ENCODE data around the gene CDHR3. TPM values are rescaled to one million over a fixed set of nuclear protein-coding genes. Genes with fewer than 3 reads are reported as not detected.

Gene CDHR3
- total and polyA plus RNA-seq, 2 donors (not counting 3 experiments of a cell fraction or from before 2014, with no cell fraction given) = 0.46 to 2.3 TPM

DNA sequence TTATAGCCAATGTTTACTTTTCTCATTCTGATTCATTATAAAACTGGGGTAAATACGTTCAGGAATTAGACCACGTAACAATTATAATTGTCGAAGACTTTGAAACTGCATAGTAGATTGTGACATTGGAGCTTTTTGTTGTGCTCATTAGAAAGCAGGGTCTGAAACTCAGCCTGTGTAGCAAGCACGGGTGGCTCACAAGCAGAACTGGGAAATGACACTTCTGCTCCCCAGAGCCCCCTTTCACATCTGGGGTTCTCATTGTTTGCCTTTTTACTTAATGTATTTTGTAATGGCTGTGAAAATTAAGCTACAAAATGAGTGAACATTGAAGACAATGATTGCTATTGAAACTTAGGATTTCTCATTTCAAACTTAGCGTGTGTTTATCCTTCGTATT is 72.9 kb downstream of the CDHR3 start:
- Histone ChIP-seq H3K27ac (ENCODE audit: insufficient read depth, low read depth, low read length) (no peak overlapping the region), H3K9me1 (replicated peaks; ENCODE audit: control insufficient read depth, extremely low read depth, insufficient read depth, low read length) (no peaks in the 10 kb centered on the region), H4K20me1 (replicated peaks; ENCODE audit: control insufficient read depth, extremely low read depth, insufficient read depth, low read length) (no peaks in the 10 kb centered on the region), H3K4me1 (ENCODE audit: control insufficient read depth, extremely low read depth, insufficient read depth, low read length) (no peaks in the 10 kb centered on the region), H3K4me3 (replicated peaks in 1 of 3; ENCODE audit: insufficient read depth in 1 of 3, low read depth in 1 of 3, low read length in 3 of 3) (no peak overlapping the region), H2AFZ (ENCODE audit: low read depth, low read length) (no peak overlapping the region), H3K79me2 (ENCODE audit: control insufficient read depth, insufficient read depth, low read length) (no peaks in the 10 kb centered on the region), H3K36me3 (ENCODE audit: control insufficient read depth in 2 of 2, extremely low read depth in 1 of 2, insufficient read depth in 2 of 2, low read length in 2 of 2) (no peaks in the 10 kb centered on the region), H3K27me3 (ENCODE audit: control insufficient read depth in 2 of 2, insufficient read depth in 2 of 2, low read length in 2 of 2) (peaks cover 10 to 23% of the 10 kb centered on the region in 2 experiments), H3K9ac (replicated peaks; ENCODE audit: extremely low read depth, insufficient read depth, low read length) (no peak overlapping the region), H3K4me2 (ENCODE audit: insufficient read depth, low read length) (no peak overlapping the region), H3K9me3 (replicated peaks; ENCODE audit: control insufficient read depth, insufficient read depth, low read length) (no peaks in the 10 kb centered on the region)
- DNase-seq (ENCODE audit: low read depth, low spot score) = no peak
- no peak for TF ChIP-seq MYC (IDR thresholded peaks at IDR 0.05; ENCODE audit: low read depth, low read length)
- TF ChIP-seq JUN (IDR thresholded peaks at IDR 0.05; ENCODE audit: borderline replicate concordance, insufficient read depth, insufficient read length, low read depth) = no peak
- TF ChIP-seq EZH2 (IDR thresholded peaks at IDR 0.05; ENCODE audit: borderline replicate concordance, low read depth, low read length, severe bottlenecking) = no peak
- no peak for TF ChIP-seq FOS (IDR thresholded peaks at IDR 0.05; ENCODE audit: borderline replicate concordance, insufficient read depth, low read length)
- no peak for TF ChIP-seq POLR2A (IDR thresholded peaks at IDR 0.05; ENCODE audit: low read depth, low read length)
- TF ChIP-seq, protein P1, sequence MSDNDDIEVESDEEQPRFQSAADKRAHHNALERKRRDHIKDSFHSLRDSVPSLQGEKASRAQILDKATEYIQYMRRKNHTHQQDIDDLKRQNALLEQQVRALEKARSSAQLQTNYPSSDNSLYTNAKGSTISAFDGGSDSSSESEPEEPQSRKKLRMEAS (IDR thresholded peaks at IDR 0.05; ENCODE audit: insufficient read depth, insufficient read length) = no peak
- TF ChIP-seq, protein P2, sequence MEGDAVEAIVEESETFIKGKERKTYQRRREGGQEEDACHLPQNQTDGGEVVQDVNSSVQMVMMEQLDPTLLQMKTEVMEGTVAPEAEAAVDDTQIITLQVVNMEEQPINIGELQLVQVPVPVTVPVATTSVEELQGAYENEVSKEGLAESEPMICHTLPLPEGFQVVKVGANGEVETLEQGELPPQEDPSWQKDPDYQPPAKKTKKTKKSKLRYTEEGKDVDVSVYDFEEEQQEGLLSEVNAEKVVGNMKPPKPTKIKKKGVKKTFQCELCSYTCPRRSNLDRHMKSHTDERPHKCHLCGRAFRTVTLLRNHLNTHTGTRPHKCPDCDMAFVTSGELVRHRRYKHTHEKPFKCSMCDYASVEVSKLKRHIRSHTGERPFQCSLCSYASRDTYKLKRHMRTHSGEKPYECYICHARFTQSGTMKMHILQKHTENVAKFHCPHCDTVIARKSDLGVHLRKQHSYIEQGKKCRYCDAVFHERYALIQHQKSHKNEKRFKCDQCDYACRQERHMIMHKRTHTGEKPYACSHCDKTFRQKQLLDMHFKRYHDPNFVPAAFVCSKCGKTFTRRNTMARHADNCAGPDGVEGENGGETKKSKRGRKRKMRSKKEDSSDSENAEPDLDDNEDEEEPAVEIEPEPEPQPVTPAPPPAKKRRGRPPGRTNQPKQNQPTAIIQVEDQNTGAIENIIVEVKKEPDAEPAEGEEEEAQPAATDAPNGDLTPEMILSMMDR (IDR thresholded peaks at IDR 0.05; ENCODE audit: extremely low read depth in 1 of 2, insufficient read depth in 1 of 2, low read depth in 1 of 2, low read length in 2 of 2) = no peak
- TF ChIP-seq POLR2AphosphoS5 (IDR thresholded peaks at IDR 0.05; ENCODE audit: insufficient read depth, low read depth, low read length) = no peak
- no peak for TF ChIP-seq GATA2 (IDR thresholded peaks at IDR 0.05; ENCODE audit: insufficient read depth, insufficient read length, low read depth, low read length)
- POLR2A ChIA-PET = no interaction called here
- no peak for FAIRE-seq
- CTCF ChIA-PET = interaction anchor here (0.6 to 1.5 kb wide), 5 partner anchors 8 to 381 kb away, joined by 3 to 5 read pairs (median 3); no protein-coding TSS in a partner anchor
- dilution Hi-C loops (cut with MboI; ENCODE audit: extremely low pct_ligation_motif_present, low sequenced_read_pairs) (no loop called here), intact Hi-C loops (cut with micrococcal nuclease) (no loop called here)
- BruUV-seq (replicated peaks) = no TSS peak

All from endothelial cell of umbilical vein (primary cell).